Measurements from ENCODE around the gene CCDC177.
A peak's percentile ranks its signal among the peaks of the same experiment; 100 is the strongest.

The CCDC177 gene

GRCh38 chr14:69547701-69548348, 26.8 kb downstream of the CCDC177 start:
- TF ChIP-seq, protein P1, sequence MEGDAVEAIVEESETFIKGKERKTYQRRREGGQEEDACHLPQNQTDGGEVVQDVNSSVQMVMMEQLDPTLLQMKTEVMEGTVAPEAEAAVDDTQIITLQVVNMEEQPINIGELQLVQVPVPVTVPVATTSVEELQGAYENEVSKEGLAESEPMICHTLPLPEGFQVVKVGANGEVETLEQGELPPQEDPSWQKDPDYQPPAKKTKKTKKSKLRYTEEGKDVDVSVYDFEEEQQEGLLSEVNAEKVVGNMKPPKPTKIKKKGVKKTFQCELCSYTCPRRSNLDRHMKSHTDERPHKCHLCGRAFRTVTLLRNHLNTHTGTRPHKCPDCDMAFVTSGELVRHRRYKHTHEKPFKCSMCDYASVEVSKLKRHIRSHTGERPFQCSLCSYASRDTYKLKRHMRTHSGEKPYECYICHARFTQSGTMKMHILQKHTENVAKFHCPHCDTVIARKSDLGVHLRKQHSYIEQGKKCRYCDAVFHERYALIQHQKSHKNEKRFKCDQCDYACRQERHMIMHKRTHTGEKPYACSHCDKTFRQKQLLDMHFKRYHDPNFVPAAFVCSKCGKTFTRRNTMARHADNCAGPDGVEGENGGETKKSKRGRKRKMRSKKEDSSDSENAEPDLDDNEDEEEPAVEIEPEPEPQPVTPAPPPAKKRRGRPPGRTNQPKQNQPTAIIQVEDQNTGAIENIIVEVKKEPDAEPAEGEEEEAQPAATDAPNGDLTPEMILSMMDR (IDR thresholded peaks at IDR 0.05; ENCODE audit: control insufficient read depth, insufficient read depth, low read depth, low read length, missing control alignments): peak; percentile 33
- no peak for DNase-seq (ENCODE audit: low read depth)
- no peak overlapping the region for H3K4me3 ChIP-seq (ENCODE audit: control insufficient read depth, low read depth, low read length)

- TF ChIP-seq, protein P1 (IDR thresholded peaks at IDR 0.05; ENCODE audit: control insufficient read depth, insufficient read depth, low read depth, low read length, missing control alignments): no peak
- H3K4me3 ChIP-seq (ENCODE audit: control insufficient read depth, low read depth, low read length): no peak overlapping the region
- DNase-seq (ENCODE audit: low read depth): peak; percentile 33
Measured at GRCh38 chr14:69543341-69544115, 31.1 kb downstream of the CCDC177 start.

DNA sequence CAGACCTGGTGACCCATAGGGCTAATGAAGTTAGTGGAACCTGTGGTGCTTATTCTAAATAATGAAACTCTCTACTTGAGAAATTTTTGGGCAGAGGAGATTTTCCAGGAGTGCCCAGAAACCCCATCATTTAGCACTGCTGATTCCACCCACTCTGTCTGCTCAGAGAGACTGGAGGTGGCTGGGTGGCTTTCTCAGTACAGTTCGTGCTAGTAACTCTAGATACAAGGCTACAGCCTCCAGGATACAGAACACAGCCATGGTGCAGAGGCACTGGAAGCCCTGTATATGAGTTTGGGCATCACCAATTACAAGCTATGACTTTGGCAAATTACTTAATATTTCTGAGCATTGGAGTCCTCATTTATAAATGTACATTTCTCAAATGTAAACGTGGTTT, 32.4 kb downstream of the CCDC177 start:
- no peak for DNase-seq (ENCODE audit: low read depth)
- no peak overlapping the region for H3K4me3 ChIP-seq (ENCODE audit: control insufficient read depth, low read depth, low read length)
- TF ChIP-seq, protein P1 (IDR thresholded peaks at IDR 0.05; ENCODE audit: control insufficient read depth, insufficient read depth, low read depth, low read length, missing control alignments): no peak

DNA sequence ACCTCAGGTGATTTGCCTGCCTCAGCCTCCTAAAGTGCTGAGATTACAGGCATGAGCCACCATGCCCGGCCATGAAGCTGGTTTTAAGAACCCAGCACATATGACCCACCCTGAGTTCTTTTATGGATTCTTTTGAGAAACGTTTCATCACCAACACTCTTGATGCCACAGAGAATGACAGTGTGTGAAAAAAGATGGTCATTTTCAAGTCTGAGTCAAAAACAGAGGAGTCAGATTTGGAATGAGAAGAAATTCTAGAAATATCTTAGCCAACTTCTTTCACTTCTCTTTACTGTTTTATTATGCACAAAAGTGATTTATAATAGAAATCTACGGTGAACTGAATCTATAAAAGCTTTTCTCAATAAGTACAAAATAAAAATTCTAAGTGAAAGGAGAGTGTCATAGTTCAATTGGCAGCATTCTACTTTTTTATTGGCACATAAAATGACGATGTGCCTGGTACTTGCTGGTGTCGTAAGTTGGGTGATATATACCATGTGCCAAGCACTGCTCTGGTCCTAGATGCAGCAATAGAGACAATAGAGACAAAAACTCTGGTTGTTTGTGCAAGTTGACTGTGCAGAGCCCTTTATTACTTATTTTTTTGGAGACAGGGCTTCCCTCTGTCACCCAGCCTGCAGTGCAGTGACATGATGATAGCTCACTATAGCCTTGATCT, 33.9 kb downstream of the CCDC177 start:
- no peak overlapping the region for H3K4me3 ChIP-seq (ENCODE audit: control insufficient read depth, low read depth, low read length)
- DNase-seq (ENCODE audit: low read depth): no peak
- TF ChIP-seq, protein P1 (IDR thresholded peaks at IDR 0.05; ENCODE audit: control insufficient read depth, insufficient read depth, low read depth, low read length, missing control alignments): no peak

DNA sequence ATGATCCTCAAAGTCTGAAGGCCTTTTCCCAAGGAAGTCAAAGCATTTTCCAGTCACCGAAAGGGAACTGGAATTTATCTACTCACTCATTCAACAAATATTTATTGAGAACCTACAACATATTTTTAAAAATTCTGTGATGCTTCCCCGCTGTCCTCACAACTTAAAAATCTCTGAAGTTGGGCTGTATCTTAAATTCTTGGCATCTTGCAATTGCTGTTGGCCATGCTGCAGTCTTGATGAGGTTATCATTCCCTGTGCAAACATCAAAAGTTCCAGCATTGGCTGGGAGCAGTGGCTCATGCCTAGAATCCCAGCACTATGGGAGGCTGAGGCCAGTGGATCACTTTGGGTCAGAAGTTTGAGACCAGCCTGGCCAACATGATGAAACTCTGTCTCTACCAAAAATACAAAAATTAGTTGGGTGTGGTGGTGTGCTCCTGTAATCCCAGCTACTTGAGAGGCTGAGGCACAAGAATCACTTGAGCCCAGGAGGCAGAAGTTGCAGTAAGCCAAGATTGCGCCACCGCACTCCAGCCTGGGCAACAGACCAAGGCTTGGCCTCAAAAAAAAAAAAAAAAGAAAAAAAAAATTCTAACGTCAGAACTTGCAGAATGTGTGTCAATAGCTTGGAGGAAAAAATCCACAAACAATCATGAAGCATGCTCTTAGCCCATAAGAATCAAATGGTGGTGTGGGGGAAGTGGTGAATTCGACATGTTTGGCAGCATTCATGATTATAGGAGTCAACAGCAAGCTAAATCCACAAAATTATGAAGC, 34.9 kb downstream of the CCDC177 start:
- no peak overlapping the region for H3K4me3 ChIP-seq (ENCODE audit: control insufficient read depth, low read depth, low read length)
- DNase-seq (ENCODE audit: low read depth): peak; percentile 57
- TF ChIP-seq, protein P1 (IDR thresholded peaks at IDR 0.05; ENCODE audit: control insufficient read depth, insufficient read depth, low read depth, low read length, missing control alignments): no peak

DNA sequence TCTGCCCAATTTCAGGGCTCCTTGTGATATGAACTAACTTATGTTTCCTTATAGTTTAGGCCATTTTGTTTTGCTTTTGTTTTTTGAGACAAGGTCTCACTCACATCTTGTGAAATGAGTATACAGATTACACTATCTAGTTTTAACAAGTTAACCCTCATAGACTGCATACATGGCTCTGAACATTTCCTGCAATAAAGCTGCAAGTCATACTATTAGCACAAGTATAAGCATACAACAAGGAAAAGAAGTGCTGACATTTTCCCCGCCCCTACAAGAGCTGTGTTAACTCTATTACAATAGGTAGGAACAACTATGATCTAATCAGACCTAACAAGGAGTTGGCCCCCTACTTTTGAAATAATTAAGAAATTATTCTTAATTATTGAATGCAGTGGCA, 35.9 kb downstream of the CCDC177 start:
- no peak overlapping the region for H3K4me3 ChIP-seq (ENCODE audit: control insufficient read depth, low read depth, low read length)
- no peak for DNase-seq (ENCODE audit: low read depth)
- TF ChIP-seq, protein P1 (IDR thresholded peaks at IDR 0.05; ENCODE audit: control insufficient read depth, insufficient read depth, low read depth, low read length, missing control alignments): no peak
